ENCODE data around the gene RABL2A. TPM values are rescaled to one million over a fixed set of nuclear protein-coding genes. Genes with fewer than 3 reads are reported as not detected.
"Not testable (repeated sequence)": the region's sequence is repeated elsewhere in the genome, so short reads cannot be mapped to it uniquely, and the experiment has no call there.

The RABL2A gene
- total RNA-seq, 1 donor from 2014 or later, result 10.6 TPM

DNA sequence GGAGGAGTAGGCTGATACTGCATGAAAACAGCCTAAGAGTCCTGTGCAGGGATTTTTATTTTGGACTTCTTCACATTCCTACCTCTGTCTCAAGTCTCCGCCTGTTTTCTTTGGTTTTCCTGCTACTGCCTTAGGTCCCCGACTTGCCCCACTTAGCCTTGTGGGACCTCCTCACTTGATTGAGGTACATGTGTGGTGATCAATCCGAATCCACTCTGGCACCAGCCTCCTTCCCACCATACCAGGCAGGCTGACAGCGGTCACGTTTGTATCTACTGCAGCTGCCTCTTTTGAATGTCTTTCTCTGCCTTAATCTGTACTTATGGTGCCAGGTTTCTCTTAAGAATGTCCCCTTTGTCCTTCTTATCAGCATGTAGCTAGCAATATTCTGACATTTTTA, 22.4 kb upstream of the RABL2A start:
- not testable (repeated sequence) for DNase-seq (ENCODE audit: low spot score in 2 of 2); FAIRE-seq

DNA sequence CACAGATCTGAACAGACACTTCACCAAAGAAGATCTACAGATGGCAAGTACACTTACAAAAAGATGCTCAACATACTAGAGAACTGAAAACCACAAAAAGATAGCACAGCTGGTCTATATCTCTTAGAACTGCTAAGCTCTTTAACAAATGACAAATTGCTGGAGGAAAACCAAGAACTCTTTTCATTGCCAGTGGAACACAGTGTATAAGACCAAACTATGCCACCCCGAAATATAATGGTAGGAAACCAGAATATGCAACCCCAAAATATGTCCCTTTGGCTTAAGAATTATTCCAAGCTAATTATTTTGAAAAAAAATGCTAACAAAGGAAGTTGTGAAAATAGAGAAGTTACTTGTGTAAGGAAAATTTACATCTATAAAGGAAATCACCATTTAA, 21.0 kb upstream of the RABL2A start:
- FAIRE-seq; DNase-seq (ENCODE audit: low spot score in 2 of 2): not testable (repeated sequence)

DNA sequence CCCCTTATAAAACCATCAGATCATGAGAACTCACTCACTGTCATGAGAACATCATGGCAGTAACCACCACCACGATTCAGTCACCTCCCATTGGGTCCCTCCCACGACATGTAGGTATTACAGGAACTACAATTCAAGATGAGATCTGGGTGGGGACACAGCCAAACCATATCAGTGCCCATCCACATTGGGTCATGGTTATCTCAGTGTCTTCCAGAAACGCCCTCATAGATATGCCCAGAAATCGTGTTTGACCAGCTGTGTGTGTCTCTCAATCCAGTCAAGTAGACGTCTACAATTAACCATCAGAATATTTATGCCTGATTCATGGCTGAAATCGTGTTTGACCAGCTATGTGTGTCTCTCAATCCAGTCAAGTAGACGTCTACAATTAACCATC, 17.2 kb upstream of the RABL2A start:
- FAIRE-seq; DNase-seq (ENCODE audit: low spot score in 2 of 2): not testable (repeated sequence)

DNA sequence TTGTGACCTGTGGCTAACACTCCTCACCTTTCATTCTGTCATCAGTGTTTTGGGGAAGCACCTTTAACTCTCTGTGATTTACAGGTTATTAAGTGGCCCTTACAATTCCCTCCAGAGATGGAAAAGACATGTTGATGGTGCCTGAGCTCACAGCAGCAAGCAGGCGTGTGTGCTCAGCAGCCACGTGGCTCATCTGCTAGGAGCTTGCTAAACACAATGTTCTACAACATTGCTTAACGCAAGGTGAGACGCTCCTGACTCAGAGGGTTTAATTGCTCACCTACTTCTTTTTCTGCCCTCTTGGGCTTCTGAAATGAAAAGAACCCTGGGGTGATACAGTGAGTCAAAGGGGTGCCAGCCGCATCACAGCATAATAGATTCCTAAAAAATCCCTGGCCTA, 6.1 kb upstream of the RABL2A start:
- not testable (repeated sequence) for DNase-seq (ENCODE audit: low spot score in 2 of 2); FAIRE-seq

DNA sequence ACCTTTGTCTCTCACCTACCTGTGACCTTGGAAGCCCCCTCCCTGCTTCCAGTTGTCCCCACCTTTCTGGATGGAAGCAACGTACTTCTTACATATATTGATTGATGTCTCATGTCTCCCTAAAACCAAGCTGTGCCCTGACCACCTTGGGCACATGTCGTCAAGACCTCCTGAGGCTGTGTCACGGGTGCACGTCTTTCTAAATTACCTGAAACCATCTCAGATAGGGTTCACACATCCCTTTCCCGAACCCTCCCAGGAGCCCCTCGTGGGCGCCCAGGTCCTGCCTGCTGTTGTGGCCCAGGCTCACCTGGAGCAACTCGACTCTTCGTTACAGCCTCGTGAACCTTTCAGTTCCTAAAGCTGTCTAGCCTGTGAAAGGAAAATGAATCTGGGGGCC, 1.2 kb upstream of the RABL2A start:
- not testable (repeated sequence) for DNase-seq (ENCODE audit: low spot score in 2 of 2); FAIRE-seq

DNA sequence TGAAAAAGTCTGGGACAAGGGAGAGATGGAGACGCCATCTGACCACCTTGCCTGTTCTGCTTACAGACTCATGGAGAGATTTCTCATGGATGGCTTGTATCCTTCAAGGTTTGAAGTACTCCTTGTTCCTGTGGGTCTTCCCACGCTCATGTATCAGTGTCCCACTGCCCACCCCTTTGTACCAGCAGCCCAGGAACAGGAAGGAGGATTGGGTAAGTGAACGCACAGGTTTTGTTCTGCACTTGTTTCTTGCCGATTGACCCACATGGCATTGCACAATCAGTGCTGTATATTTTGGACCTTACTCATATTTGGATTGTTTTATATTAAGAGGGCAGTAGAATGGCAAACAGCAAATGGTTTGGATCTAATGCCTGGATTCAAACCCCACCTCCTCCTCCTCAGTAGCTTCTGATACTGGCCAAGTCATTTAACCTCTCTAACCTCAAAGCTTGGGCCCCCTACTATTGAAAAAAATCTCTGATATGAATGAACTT, 5.8 kb downstream of the RABL2A start:
- not testable (repeated sequence) for FAIRE-seq; DNase-seq (ENCODE audit: low spot score in 2 of 2)

DNA sequence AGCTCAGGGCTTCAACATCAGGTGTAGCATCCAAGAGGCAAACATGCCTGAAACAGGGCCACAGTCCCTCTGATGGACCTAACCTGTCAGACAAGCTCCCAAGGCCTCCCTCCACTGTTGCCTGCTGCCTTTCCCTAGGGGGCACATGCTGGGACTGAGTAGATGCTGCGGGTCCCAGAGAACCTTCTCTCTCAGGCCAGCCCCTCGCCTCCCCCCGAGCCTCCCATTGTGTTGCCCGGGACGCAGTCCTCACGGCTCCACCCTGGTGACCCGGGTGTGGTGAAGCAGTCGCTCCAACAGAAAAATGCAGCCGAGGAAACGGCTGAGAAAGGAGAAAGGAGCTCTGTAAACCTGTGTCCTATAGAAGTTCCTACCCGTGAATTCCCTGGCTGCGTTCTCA, 8.3 kb downstream of the RABL2A start:
- DNase-seq (ENCODE audit: low spot score in 2 of 2), result not testable (repeated sequence)

DNA sequence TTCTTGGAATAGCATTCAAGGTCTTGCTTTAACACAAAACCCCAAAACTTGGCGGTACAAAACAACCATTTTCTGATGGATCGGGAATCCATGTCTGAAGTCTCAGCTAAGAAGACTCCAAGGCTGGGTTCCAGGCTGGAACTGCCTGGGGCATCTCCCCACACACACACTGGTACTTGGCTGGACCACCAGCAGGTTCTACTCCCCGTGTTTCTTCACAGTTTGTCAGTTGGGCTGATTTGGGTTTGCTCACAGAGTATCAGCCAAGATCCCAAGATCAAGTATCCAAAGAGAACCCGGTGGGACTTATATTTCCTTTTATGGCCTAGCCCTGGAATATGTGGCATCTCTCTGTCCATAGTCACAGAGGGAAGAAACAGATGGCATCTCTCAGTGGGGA, 9.2 kb downstream of the RABL2A start:
- not testable (repeated sequence) for FAIRE-seq; DNase-seq (ENCODE audit: low spot score in 2 of 2)

More for the DNA sequence above, 8.3 kb downstream of the RABL2A start:
- FAIRE-seq, result not testable (repeated sequence)

DNA sequence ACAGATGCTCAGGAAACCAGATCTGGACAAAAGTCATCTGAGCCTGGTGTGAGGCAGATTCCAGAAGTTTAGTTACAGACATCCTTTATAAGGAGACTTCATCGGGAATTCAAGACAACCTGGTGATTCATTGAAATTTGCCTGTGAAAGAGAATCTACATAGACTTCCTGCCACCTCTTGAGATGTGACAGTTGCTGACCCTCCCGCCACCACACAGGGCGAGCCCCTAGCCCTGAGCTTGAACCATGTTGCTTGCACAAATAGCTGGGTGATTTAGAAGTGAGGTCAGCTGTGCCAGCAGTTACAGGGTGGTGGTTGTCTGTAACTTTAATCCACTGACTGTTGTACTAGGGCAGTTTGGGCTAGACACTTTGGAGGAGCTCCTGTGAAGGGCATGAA, 11.0 kb downstream of the RABL2A start:
- not testable (repeated sequence) for DNase-seq (ENCODE audit: low spot score in 2 of 2); FAIRE-seq

DNA sequence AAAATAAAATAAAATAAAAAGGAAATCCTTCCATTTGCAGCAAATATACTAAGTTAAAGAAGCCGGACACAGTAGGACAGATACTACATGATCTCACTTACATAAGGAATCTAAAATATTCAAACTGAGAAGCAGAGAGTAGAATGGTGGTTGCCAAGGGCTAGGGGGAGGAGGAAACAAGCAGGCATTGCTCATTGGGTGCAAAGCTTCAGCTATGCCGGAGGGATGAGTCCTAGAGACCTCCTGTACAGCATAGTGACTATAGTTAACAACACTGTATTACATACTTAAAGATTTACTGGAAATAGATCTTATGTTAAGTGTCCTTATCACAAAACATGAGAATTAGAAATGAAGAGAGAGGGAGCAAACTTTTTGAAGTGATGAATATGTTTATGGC, 19.2 kb downstream of the RABL2A start:
- not testable (repeated sequence) for DNase-seq (ENCODE audit: low spot score in 2 of 2)

DNA sequence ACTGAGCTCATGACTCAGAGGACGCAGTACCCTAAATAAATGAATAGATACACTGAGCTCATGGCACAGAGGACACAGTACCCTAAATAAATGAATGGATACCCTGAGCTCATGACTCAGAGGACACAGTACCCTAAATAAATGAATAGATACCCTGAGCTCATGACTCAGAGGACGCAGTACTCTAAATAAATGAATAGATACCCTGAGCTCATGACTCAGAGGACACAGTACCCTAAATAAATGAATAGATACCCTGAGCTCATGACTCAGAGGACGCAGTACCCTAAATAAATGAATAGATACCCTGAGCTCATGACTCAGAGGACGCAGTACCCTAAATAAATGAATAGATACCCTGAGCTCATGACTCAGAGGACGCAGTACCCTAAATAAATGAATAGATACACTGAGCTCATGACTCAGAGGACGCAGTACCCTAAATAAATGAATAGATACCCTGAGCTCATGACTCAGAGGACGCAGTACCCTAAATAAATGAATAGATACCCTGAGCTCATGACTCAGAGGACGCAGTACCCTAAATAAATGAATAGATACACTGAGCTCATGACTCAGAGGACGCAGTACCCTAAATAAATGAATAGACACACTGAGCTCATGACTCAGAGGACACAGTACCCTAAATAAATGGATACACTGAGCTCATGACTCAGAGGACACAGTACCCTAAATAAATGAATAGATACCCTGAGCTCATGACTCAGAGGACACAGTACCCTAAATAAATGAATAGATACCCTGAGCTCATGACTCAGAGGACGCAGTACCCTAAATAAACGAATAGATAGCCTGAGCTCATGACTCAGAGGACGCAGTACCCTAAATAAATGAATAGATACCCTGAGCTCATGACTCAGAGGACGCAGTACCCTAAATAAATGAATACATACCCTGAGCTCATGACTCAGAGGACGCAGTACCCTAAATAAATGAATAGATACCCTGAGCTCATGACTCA, 24.1 kb downstream of the RABL2A start:
- not testable (repeated sequence) for FAIRE-seq; DNase-seq (ENCODE audit: low spot score in 2 of 2)

More for the DNA sequence above, 19.2 kb downstream of the RABL2A start:
- FAIRE-seq, result not testable (repeated sequence)

DNA sequence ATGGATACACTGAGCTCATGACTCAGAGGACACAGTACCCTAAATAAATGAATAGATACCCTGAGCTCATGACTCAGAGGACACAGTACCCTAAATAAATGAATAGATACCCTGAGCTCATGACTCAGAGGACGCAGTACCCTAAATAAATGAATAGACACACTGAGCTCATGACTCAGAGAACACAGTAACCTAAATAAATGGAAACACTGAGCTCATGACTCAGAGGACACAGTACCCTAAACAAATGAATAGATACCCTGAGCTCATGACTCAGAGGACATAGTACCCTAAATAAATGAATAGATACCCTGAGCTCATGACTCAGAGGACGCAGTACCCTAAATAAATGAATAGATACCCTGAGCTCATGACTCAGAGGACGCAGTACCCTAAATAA, 25.5 kb downstream of the RABL2A start:
- FAIRE-seq, result not testable (repeated sequence)

DNA sequence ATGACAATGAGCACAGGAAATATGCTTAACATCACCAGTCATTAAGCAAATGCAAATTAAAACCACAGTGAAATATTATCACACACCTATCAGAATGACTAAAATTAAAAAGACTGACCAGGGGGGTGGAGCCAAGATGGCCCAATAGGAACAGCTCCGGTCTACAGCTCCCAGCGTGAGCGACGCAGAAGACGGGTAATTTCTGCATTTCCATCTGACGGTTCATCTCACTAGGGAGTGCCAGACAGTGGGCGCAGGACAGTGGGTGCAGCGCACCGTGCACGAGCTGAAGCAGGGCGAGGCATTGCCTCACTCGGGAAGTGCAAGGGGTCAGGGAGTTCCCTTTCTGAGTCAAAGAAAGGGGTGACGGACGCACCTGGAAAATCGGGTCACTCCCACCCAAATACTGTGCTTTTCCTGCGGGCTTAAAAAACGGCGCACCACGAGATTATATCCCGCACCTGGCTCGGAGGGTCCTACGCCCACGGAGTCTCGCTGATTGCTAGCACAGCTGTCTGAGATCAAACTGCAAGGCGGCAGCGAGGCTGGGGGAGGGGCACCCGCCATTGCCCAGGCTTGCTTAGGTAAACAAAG, 29.1 kb downstream of the RABL2A start:
- DNase-seq (ENCODE audit: low spot score in 2 of 2), result not testable (repeated sequence)

More for the DNA sequence above, 25.5 kb downstream of the RABL2A start:
- not testable (repeated sequence) for DNase-seq (ENCODE audit: low spot score in 2 of 2)

DNA sequence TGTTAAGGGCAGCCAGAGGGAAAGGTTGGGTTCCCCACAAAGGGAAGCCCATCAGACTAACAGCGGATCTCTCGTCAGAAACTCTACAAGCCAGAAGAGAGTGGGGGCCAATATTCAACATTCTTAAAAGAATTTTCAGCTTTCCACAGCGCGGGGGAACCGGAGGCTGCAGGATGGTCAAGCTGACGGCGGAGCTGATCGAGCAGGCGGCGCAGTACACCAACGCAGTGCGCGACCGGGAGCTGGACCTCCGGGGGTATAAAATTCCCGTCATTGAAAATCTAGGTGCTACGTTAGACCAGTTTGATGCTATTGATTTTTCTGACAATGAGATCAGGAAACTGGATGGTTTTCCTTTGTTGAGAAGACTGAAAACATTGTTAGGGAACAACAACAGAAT, 30.7 kb downstream of the RABL2A start:
- not testable (repeated sequence) for FAIRE-seq; DNase-seq (ENCODE audit: low spot score in 2 of 2)

More for the DNA sequence above, 29.1 kb downstream of the RABL2A start:
- not testable (repeated sequence) for FAIRE-seq

DNA sequence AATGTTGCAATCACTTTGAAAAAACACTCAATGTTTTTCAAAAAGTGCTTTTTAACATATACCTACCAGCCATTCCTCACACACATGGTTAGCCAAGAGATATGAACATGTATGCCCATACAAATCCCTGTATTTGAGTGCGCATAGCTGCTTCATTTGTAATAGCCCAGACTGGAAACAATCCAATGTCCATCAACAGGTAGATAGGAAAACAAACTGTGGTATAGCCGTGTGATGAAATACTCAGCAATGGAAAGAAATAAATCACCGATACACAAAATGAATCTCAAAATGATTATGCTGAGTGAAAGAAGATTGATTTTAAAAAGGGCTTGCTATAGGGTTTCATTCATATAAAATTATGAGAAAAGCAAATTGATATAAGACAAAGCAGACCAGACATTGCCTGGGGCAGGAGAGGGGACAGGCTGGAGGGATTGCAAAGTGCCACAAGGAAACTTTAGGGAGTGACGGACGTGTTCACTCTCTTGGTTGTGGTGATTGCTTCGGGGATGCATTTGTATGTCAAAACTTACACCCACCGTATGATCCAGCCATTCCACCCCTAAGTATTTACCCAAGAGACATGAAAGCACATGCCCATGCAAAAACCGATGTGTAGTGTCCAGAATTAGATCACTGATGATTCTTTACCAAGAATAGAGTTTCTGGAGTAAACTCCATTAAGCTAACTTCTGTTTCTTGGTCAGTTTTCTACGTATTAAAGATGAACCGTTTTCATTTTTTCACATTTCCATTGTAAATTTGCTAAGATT, 36.4 kb downstream of the RABL2A start:
- not testable (repeated sequence) for FAIRE-seq; DNase-seq (ENCODE audit: low spot score in 2 of 2)

DNA sequence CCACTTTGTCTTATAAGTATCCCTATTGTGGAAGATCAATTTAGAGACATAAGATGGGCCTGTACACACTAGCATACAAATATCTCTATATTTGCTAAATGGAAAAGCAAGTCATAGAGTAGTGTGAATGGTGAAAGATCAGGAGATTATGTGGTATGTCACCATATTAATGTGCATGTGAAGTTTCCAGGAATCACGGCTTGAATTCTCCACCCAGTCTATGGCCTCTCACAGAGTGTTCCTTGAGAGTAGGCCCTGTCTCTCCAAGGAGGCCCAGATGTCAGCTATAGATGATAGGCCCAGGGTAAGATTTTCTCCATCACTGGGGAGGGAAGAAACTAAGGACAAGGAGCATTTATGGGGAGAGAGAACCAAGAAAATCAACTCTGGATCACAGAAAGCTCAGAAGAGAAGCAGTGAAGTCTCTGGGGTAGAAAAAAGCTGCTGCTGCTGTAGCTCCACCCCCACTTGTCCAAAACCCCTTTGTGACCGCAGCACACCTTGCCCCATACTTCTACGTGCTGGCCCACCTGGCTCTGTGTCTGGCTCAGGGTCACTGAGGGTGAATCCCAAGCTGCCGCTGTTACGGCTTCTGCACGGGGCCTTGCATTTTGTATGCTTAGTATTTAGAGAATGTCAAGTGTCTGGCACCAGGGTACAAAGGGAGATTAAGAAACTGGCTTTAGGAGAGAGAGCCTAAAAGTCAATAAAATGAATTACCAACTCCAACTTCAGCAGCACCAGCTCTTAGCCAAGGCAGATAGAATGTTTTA, 37.9 kb downstream of the RABL2A start:
- not testable (repeated sequence) for DNase-seq (ENCODE audit: low spot score in 2 of 2); FAIRE-seq

DNA sequence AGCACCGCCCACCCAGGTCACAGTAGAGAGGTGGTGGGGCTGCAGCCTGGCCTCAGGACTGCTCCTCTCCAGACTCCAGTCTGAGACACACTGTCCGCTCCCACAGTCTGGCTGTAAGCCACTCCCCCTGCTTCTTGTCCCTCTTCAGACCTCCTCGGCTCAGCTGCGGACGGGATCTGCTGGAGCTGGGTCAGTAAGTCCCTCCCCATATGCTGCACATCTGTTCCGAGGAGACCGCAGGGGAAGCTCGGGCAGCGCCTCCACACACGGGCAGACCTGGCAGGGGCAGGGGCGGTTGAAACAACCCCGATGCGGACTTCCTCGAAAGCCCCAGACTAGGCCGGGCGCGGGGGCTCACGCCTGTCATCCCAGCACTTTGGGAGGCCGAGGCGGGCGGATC, 41.9 kb downstream of the RABL2A start:
- not testable (repeated sequence) for DNase-seq (ENCODE audit: low spot score in 2 of 2); FAIRE-seq

DNA sequence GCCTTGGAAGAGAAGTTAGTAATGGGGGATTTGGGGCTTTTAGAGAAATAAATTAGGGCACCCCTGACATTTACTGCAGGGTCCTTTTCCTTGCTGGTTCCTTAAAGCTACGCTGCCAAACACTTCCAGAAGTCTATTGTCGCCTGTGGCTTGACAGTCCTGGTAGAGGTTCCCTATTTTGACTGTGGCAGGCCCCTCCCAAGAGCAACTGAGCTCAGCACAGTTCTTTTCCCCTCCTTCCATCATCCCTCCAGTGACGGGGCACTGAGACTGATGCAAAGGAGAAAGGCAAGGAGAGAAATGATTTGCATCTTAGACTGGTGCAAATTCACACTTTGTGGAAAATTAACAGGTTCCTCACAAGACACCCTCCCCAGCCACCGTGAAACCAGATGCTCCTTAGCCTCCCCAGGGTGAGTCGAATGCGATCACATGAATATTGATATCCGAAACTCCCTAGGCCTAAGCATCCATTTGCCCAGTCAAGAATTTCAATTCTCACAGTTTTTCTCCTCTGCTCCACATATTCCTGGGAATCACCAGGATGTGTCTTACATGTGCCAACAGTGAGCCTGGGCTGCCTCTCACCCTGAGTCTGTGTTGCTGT, 45.4 kb downstream of the RABL2A start:
- DNase-seq (ENCODE audit: low spot score in 2 of 2) (no peak), FAIRE-seq (no peak)

DNA sequence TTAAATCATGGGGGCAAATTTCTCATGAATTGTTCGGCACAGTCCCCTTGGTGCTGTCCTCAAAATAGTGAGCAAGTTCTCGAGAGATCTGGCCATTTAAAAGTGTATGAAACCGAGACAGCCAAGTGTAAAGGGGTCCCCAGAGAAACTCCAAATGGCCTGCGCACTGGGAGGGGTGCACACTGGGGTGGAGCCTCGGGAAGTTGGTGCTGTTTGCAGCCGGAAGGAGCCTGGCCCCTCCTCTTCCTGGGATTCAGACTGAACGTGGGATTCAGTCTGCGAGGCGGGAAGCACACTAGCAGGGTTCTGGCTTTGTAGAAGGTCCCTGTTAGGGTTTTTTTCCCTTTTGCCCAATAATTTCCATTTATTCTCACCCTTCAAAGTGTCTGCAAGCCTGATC, 48.8 kb downstream of the RABL2A start:
- no peak for DNase-seq (ENCODE audit: low spot score in 2 of 2)
- no peak for FAIRE-seq

Measured in frontal cortex (tissue), 4 donors.